Skeletal muscle satellite cell (primary cell): ENCODE results near the gene SLC22A25. TPM values are rescaled to one million over a fixed set of nuclear protein-coding genes. Genes with fewer than 3 reads are reported as not detected.

Source experiments
- H3K27me3 ChIP-seq: 2 replicates; pipeline ENCODE4 v1.7.0; 2013; ENCODE audit warnings: low read length; ENCODE audit not compliant: control insufficient read depth, insufficient read depth
- H3K36me3 ChIP-seq: 2 replicates; pipeline ENCODE4 v1.7.0; 2013; ENCODE audit warnings: mild to moderate bottlenecking, control low read depth, low read length; ENCODE audit not compliant: insufficient read depth
- H3K4me1 ChIP-seq: 2 replicates; pipeline ENCODE4 v1.7.0; 2013; ENCODE audit warnings: low read length; ENCODE audit not compliant: control insufficient read depth, insufficient read depth
- H3K4me2 ChIP-seq: 2 replicates; pipeline ENCODE4 v1.7.0; 2013; ENCODE audit warnings: mild to moderate bottlenecking, low read length
- H3K4me3 ChIP-seq: 2 replicates; pipeline ENCODE4 v1.7.0; 2013; ENCODE audit warnings: low read length
- H3K9ac ChIP-seq: 2 replicates; pipeline ENCODE4 v1.7.0; 2013; ENCODE audit warnings: mild to moderate bottlenecking, low read depth, low read length, moderate library complexity
- H3K9me3 ChIP-seq: replicated peaks from 2 replicates; pipeline ENCODE4 v1.7.0; 2013; ENCODE audit warnings: mild to moderate bottlenecking, control low read depth, low read length
- total RNA-seq: library from RNA; depleted of rRNA; stranded (reverse); fragments of >200 nt; gene quantifications from 2 replicates; pipeline ENCODE4 v1.2.3, GENCODE V29; 2012; rRNA removed

Gene SLC22A25
- total RNA-seq, result not detected in 2 replicates

- Histone ChIP-seq H3K4me3 (no peak within 1 kb of the TSS), H3K27me3 (no peaks in the 10 kb centered on the region), H3K9me3 (no peaks in the 10 kb centered on the region), H3K36me3 (no peaks in the 10 kb centered on the region), H3K4me2 (no peak within 1 kb of the TSS), H3K4me1 (no peaks in the 10 kb centered on the region), H3K9ac (no peak within 1 kb of the TSS)
These were observed at the start of gene SLC22A25 for GRCh38 chr11:63243533-63243932. TSS of gene SLC22A25 (minus strand) at chr11:63243599. CDS start at chr11:63229652, 13,947 bp downstream.

GRCh38 chr11:63290285-63290684 lies 46.9 kb upstream of the SLC22A25 start:
- H3K9ac ChIP-seq, result no peak overlapping the region
- no peaks in the 10 kb centered on the region for H3K9me3 ChIP-seq
- no peak overlapping the region for H3K4me2 ChIP-seq
- H3K4me1 ChIP-seq, result no peaks in the 10 kb centered on the region
- H3K36me3 ChIP-seq, result no peaks in the 10 kb centered on the region
- no peaks in the 10 kb centered on the region for H3K27me3 ChIP-seq
- no peak overlapping the region for H3K4me3 ChIP-seq

GRCh38 chr11:63289658-63290057 lies 46.3 kb upstream of the SLC22A25 start:
- no peaks in the 10 kb centered on the region for H3K4me1 ChIP-seq
- H3K9ac ChIP-seq, result no peak overlapping the region
- no peaks in the 10 kb centered on the region for H3K27me3 ChIP-seq
- H3K36me3 ChIP-seq, result no peaks in the 10 kb centered on the region
- no peak overlapping the region for H3K4me3 ChIP-seq
- H3K9me3 ChIP-seq, result no peaks in the 10 kb centered on the region
- no peak overlapping the region for H3K4me2 ChIP-seq

- no peak overlapping the region for H3K4me3 ChIP-seq
- no peaks in the 10 kb centered on the region for H3K9me3 ChIP-seq
- H3K4me1 ChIP-seq, result no peaks in the 10 kb centered on the region
These were observed 39.2 kb upstream of the SLC22A25 start for GRCh38 chr11:63282579-63282978.

GRCh38 chr11:63280920-63281319 lies 37.5 kb upstream of the SLC22A25 start:
- Histone ChIP-seq H3K4me2 (no peak overlapping the region), H3K9me3 (no peaks in the 10 kb centered on the region), H3K9ac (no peak overlapping the region), H3K4me1 (no peaks in the 10 kb centered on the region), H3K27me3 (peaks cover 10% of the 10 kb centered on the region), H3K36me3 (no peaks in the 10 kb centered on the region), H3K4me3 (no peak overlapping the region)

More at GRCh38 chr11:63282579-63282978, 39.2 kb upstream of the SLC22A25 start:
- peaks cover 10% of the 10 kb centered on the region for H3K27me3 ChIP-seq
- H3K36me3 ChIP-seq, result no peaks in the 10 kb centered on the region
- no peak overlapping the region for H3K4me2 ChIP-seq
- no peak overlapping the region for H3K9ac ChIP-seq

- Histone ChIP-seq H3K36me3 (no peaks in the 10 kb centered on the region), H3K4me1 (no peaks in the 10 kb centered on the region), H3K9me3 (no peaks in the 10 kb centered on the region), H3K4me2 (no peak overlapping the region), H3K4me3 (no peak overlapping the region), H3K9ac (no peak overlapping the region), H3K27me3 (peaks cover 10% of the 10 kb centered on the region)
These were observed 34.0 kb upstream of the SLC22A25 start for GRCh38 chr11:63277345-63277943.

GRCh38 chr11:63274776-63275175 lies 31.4 kb upstream of the SLC22A25 start:
- Histone ChIP-seq H3K27me3 (peaks cover 6% of the 10 kb centered on the region), H3K4me2 (no peak overlapping the region), H3K9me3 (no peaks in the 10 kb centered on the region), H3K4me1 (no peaks in the 10 kb centered on the region), H3K9ac (no peak overlapping the region), H3K36me3 (no peaks in the 10 kb centered on the region), H3K4me3 (no peak overlapping the region)

GRCh38 chr11:63273685-63274084 lies 30.3 kb upstream of the SLC22A25 start:
- no peak overlapping the region for H3K4me3 ChIP-seq
- no peaks in the 10 kb centered on the region for H3K4me1 ChIP-seq
- H3K9me3 ChIP-seq, result no peaks in the 10 kb centered on the region
- no peak overlapping the region for H3K9ac ChIP-seq
- no peak overlapping the region for H3K4me2 ChIP-seq
- H3K27me3 ChIP-seq, result no peaks in the 10 kb centered on the region
- H3K36me3 ChIP-seq, result no peaks in the 10 kb centered on the region

- Histone ChIP-seq H3K4me2 (no peak overlapping the region), H3K9ac (no peak overlapping the region), H3K9me3 (no peaks in the 10 kb centered on the region), H3K4me1 (no peaks in the 10 kb centered on the region), H3K4me3 (no peak overlapping the region), H3K27me3 (no peaks in the 10 kb centered on the region), H3K36me3 (no peaks in the 10 kb centered on the region)
These were observed 19.1 kb upstream of the SLC22A25 start for GRCh38 chr11:63262547-63262946.

- Histone ChIP-seq H3K36me3 (no peaks in the 10 kb centered on the region), H3K27me3 (no peaks in the 10 kb centered on the region), H3K9ac (no peak overlapping the region), H3K4me2 (no peak overlapping the region), H3K9me3 (no peaks in the 10 kb centered on the region), H3K4me3 (no peak overlapping the region), H3K4me1 (no peaks in the 10 kb centered on the region)
These were observed 7.9 kb upstream of the SLC22A25 start for GRCh38 chr11:63251312-63251711.

GRCh38 chr11:63250162-63251050 lies 7.0 kb upstream of the SLC22A25 start:
- H3K9me3 ChIP-seq, result no peaks in the 10 kb centered on the region
- no peaks in the 10 kb centered on the region for H3K27me3 ChIP-seq

More at GRCh38 chr11:63250162-63251050, 7.0 kb upstream of the SLC22A25 start:
- H3K4me2 ChIP-seq, result no peak overlapping the region
- H3K9ac ChIP-seq, result no peak overlapping the region
- no peak overlapping the region for H3K4me3 ChIP-seq
- no peaks in the 10 kb centered on the region for H3K4me1 ChIP-seq
- no peaks in the 10 kb centered on the region for H3K36me3 ChIP-seq
